ENCODE results near the gene ACTR1A.

The ACTR1A gene

GRCh38 chr10:102507521-102507920 lies 5.0 kb upstream of the ACTR1A start:
- TF ChIP-seq SUZ12 (IDR thresholded peaks at IDR 0.05) (no peak), L3MBTL2 (conservative IDR thresholded peaks at IDR 0.05) (no peak), PKNOX1 (IDR thresholded peaks at IDR 0.05) (no peak), NFRKB (IDR thresholded peaks at IDR 0.05) (no peak), TARDBP (IDR thresholded peaks at IDR 0.05) (no peak), ELF4 (IDR thresholded peaks at IDR 0.05) (no peak), HDGF (IDR thresholded peaks at IDR 0.05; ENCODE audit: borderline replicate concordance) (no peak), BHLHE40 (IDR thresholded peaks at IDR 0.05; ENCODE audit: borderline replicate concordance) (no peak), SP1 (IDR thresholded peaks at IDR 0.05) (no peak)
- ChIA-PET CTCF (interaction anchor here (1.8 kb wide), 1 partner anchor 76 kb away, joined by 6 read pairs; no protein-coding TSS in a partner anchor), POLR2A (no interaction called here)
- DNase-seq (ENCODE audit: extremely low spot score): no peak

- CTCF ChIA-PET: interaction anchor here (0.9 to 3.8 kb wide), 3 partner anchors 11 to 270 kb away, joined by 3 to 26 read pairs (median 3); no protein-coding TSS in a partner anchor
- DNase-seq (ENCODE audit: extremely low spot score): no peak
- POLR2A ChIA-PET: interaction anchor here (1.2 to 2.4 kb wide), 4 partner anchors 19 to 78 kb away, joined by 3 to 17 read pairs (median 5); partner anchors contain the start of gene CUEDC2
- TF ChIP-seq BHLHE40 (IDR thresholded peaks at IDR 0.05; ENCODE audit: borderline replicate concordance): no peak
- TF ChIP-seq L3MBTL2 (conservative IDR thresholded peaks at IDR 0.05): no peak
- TF ChIP-seq CTBP1 (IDR thresholded peaks at IDR 0.05; ENCODE audit: borderline replicate concordance): no peak
- no peak for TF ChIP-seq FOXA1 (IDR thresholded peaks at IDR 0.05)
- no peak for TF ChIP-seq FOXK2 (IDR thresholded peaks at IDR 0.05)
- TF ChIP-seq TARDBP (IDR thresholded peaks at IDR 0.05): no peak
- no peak for TF ChIP-seq NFRKB (IDR thresholded peaks at IDR 0.05)
- no peak for TF ChIP-seq HDGF (IDR thresholded peaks at IDR 0.05; ENCODE audit: borderline replicate concordance)
- no peak for TF ChIP-seq ELF4 (IDR thresholded peaks at IDR 0.05)
- TF ChIP-seq ZNF384 (IDR thresholded peaks at IDR 0.05): no peak
- TF ChIP-seq FOXM1 (IDR thresholded peaks at IDR 0.05; ENCODE audit: borderline replicate concordance): no peak
Measured at GRCh38 chr10:102505462-102506115, 3.1 kb upstream of the ACTR1A start.

- ChIA-PET CTCF (interaction anchor here (0.7 to 3.8 kb wide), 4 partner anchors 12 to 618 kb away, joined by 3 to 26 read pairs (median 3); no protein-coding TSS in a partner anchor), POLR2A (interaction anchor here (1.2 to 2.4 kb wide), 6 partner anchors 20 to 84 kb away, joined by 3 to 17 read pairs (median 4); partner anchors contain the start of genes CUEDC2 and FBXL15)
- DNase-seq (ENCODE audit: extremely low spot score): no peak
- no peak for TF ChIP-seq L3MBTL2 (conservative IDR thresholded peaks at IDR 0.05)
Measured at GRCh38 chr10:102504976-102505300, 2.4 kb upstream of the ACTR1A start.

- POLR2A ChIA-PET: interaction anchor here (0.8 to 2.4 kb wide), 8 partner anchors 20 to 140 kb away, joined by 3 to 17 read pairs (median 4); partner anchors contain the start of genes CUEDC2, FBXL15 and TRIM8
Measured at GRCh38 chr10:102504179-102504975, 1.9 kb upstream of the ACTR1A start.

GRCh38 chr10:102503264-102504178 lies 1.0 kb upstream of the ACTR1A start, which contains the start of gene SUFU:
TSS of gene SUFU (plus strand) at chr10:102503972. CDS start at chr10:102504153, 181 bp downstream.
- peak; percentile 99 for DNase-seq (ENCODE audit: extremely low spot score)
- CTCF ChIA-PET: interaction anchor here (0.5 to 3.8 kb wide), 8 partner anchors 10 to 333 kb away, joined by 3 to 26 read pairs (median 3); no protein-coding TSS in a partner anchor
- TF ChIP-seq PKNOX1 (IDR thresholded peaks at IDR 0.05) (peak; percentile 99), ARNT (IDR thresholded peaks at IDR 0.05) (peak; percentile 45; the same call in 1 of the 2 replicates), FOXK2 (IDR thresholded peaks at IDR 0.05) (no peak), L3MBTL2 (conservative IDR thresholded peaks at IDR 0.05) (no peak; the same call in 1 of the 2 replicates), HDGF (IDR thresholded peaks at IDR 0.05; ENCODE audit: borderline replicate concordance) (peak; percentile 72; the same call in 1 of the 2 replicates)
- POLR2A ChIA-PET: interaction anchor here (0.6 to 2.4 kb wide), 17 partner anchors 10 to 264 kb away, joined by 3 to 17 read pairs (median 3); partner anchors contain the start of genes C10orf95, FBXL15 and TRIM8

More at GRCh38 chr10:102504179-102504975, 1.9 kb upstream of the ACTR1A start:
- CTCF ChIA-PET: interaction anchor here (0.5 to 3.8 kb wide), 7 partner anchors 9 to 618 kb away, joined by 3 to 26 read pairs (median 3); no protein-coding TSS in a partner anchor
- DNase-seq (ENCODE audit: extremely low spot score): peak; percentile 39
- peak; percentile 98 for TF ChIP-seq NFRKB (IDR thresholded peaks at IDR 0.05)
- no peak for TF ChIP-seq HDGF (IDR thresholded peaks at IDR 0.05; ENCODE audit: borderline replicate concordance)
- TF ChIP-seq PKNOX1 (IDR thresholded peaks at IDR 0.05): no peak
- peak; percentile 48; the same call in 1 of the 2 replicates for TF ChIP-seq L3MBTL2 (conservative IDR thresholded peaks at IDR 0.05)

Data from HEK293T (cell line).